GM23338 (cell line): Measurements from ENCODE around the gene S100A1. TPM values are rescaled to one million over a fixed set of nuclear protein-coding genes. Genes with fewer than 3 reads are reported as not detected.

Experiments
- ATAC-seq: fragments of 200-7000 bp; cut with Tn5 transposase; 3 replicates; pipeline ENCODE4 v1.9.1; 2020
- DNase-seq: peaks from one replicate; pipeline ENCODE4 v3.0.0-alpha.2; 2015; ENCODE audit warnings: low spot score
- H2AFZ ChIP-seq: fragments of 200-600 bp; sonication (generic); 2 replicates; pipeline ENCODE4 v1.8.0; 2016; ENCODE audit warnings: antibody characterized with exemption, mild to moderate bottlenecking, moderate library complexity
- H3F3A ChIP-seq: fragments of 200-600 bp; sonication (generic); replicated peaks from 2 replicates; pipeline ENCODE4 v1.8.0; 2017; ENCODE audit warnings: antibody characterized with exemption, mixed run types, low read depth
- H3K27ac ChIP-seq: fragments of 200-600 bp; sonication (generic); 2 replicates; pipeline ENCODE4 v1.6.1; 2016; ENCODE audit warnings: low read depth
- H3K27me3 ChIP-seq: fragments of 200-600 bp; sonication (generic); 2 replicates; pipeline ENCODE4 v1.8.0; 2016; ENCODE audit warnings: mild to moderate bottlenecking, mixed run types, moderate library complexity; ENCODE audit not compliant: insufficient read depth
- H3K36me3 ChIP-seq: fragments of 200-600 bp; sonication (generic); 2 replicates; pipeline ENCODE4 v1.8.0; 2016; ENCODE audit warnings: mild to moderate bottlenecking; ENCODE audit not compliant: insufficient read depth
- H3K4me1 ChIP-seq: fragments of 200-600 bp; sonication (generic); 2 replicates; pipeline ENCODE4 v1.8.0; 2016; ENCODE audit warnings: mild to moderate bottlenecking, moderate library complexity; ENCODE audit not compliant: insufficient read depth
- H3K4me2 ChIP-seq: fragments of 200-600 bp; sonication (generic); 2 replicates; pipeline ENCODE4 v1.7.1; 2017; ENCODE audit warnings: mixed run types
- H3K4me3 ChIP-seq: fragments of 200-600 bp; sonication (generic); 2 replicates; pipeline ENCODE4 v1.6.1; 2016; ENCODE audit warnings: mixed run types
- H3K79me2 ChIP-seq: fragments of 200-600 bp; sonication (generic); replicated peaks from 2 replicates; pipeline ENCODE4 v1.8.0; 2017; ENCODE audit warnings: mild to moderate bottlenecking; ENCODE audit not compliant: insufficient read depth
- H3K9me2 ChIP-seq: fragments of 200-600 bp; sonication (generic); 2 replicates; pipeline ENCODE4 v1.8.0; 2017; ENCODE audit not compliant: insufficient read depth
- H4K20me1 ChIP-seq: fragments of 200-600 bp; sonication (generic); replicated peaks from 2 replicates; pipeline ENCODE4 v1.8.0; 2017; ENCODE audit warnings: mild to moderate bottlenecking; ENCODE audit not compliant: insufficient read depth
- H3K27ac Mint-ChIP-seq: 2 replicates; pipeline ENCODE4 v1.8.0; 2020; ENCODE audit warnings: inconsistent platforms, mild to moderate bottlenecking, moderate library complexity, mixed read lengths
- H3K27me3 Mint-ChIP-seq: 3 replicates; pipeline ENCODE4 v1.8.0; 2022; ENCODE audit warnings: low read depth, mild to moderate bottlenecking, moderate library complexity, mixed read lengths, inconsistent platforms; ENCODE audit not compliant: insufficient read depth, poor library complexity
- H3K36me3 Mint-ChIP-seq: 3 replicates; pipeline ENCODE4 v1.8.0; 2021; ENCODE audit warnings: low read depth, mild to moderate bottlenecking, inconsistent platforms, moderate library complexity, mixed read lengths
- H3K4me1 Mint-ChIP-seq: 3 replicates; pipeline ENCODE4 v1.8.0; 2020; ENCODE audit warnings: mild to moderate bottlenecking, inconsistent platforms, mixed read lengths
- H3K4me3 Mint-ChIP-seq: 3 replicates; pipeline ENCODE4 v1.8.0; 2021; ENCODE audit warnings: moderate library complexity, mild to moderate bottlenecking, inconsistent platforms, mixed read lengths
- H3K9me3 Mint-ChIP-seq: 3 replicates; pipeline ENCODE4 v1.8.0; 2020; ENCODE audit warnings: moderate library complexity, mild to moderate bottlenecking, inconsistent platforms, mixed read lengths
- CREB1 ChIP-seq: fragments of 250-450 bp; sonication (Bioruptor Pico); IDR thresholded peaks from 2 replicates; pipeline ENCODE4 v1.5.0; 2020; ENCODE audit warnings: low read depth, mild to moderate bottlenecking, moderate library complexity
- CTCF ChIP-seq, 2 experiments: fragments of 200-600 bp in 1 of 2; sonication (generic) in 1 of 2; conservative IDR thresholded peaks; 2 replicates each; pipeline versions ENCODE4 v1.5.1 to v1.6.1; 2016 to 2017; ENCODE audit warnings: antibody characterized with exemption in 2 of 2, low read depth in 2 of 2, mild to moderate bottlenecking in 2 of 2, moderate library complexity in 1 of 2
- ETS1 ChIP-seq: IDR thresholded peaks from 2 replicates; pipeline ENCODE4 v1.6.1; 2016; ENCODE audit warnings: antibody characterized with exemption
- EZH2 ChIP-seq: fragments of 200-600 bp; sonication (generic); IDR thresholded peaks from one replicate; pipeline ENCODE4 v1.8.0; 2017; ENCODE audit warnings: antibody characterized with exemption, mild to moderate bottlenecking, low read depth; ENCODE audit not compliant: unreplicated experiment
- EZH2phosphoT487 ChIP-seq: fragments of 200-600 bp; sonication (generic); IDR thresholded peaks from one replicate; pipeline ENCODE4 v1.8.1; 2018; ENCODE audit warnings: antibody characterized with exemption; ENCODE audit not compliant: unreplicated experiment
- JUNB ChIP-seq: IDR thresholded peaks from one replicate; pipeline ENCODE4 v1.6.1; 2016; ENCODE audit warnings: antibody characterized with exemption; ENCODE audit not compliant: unreplicated experiment
- NANOG ChIP-seq: IDR thresholded peaks from 2 replicates; pipeline ENCODE4 v1.6.1; 2016; ENCODE audit warnings: antibody characterized with exemption, borderline replicate concordance
- POLR2AphosphoS5 ChIP-seq: IDR thresholded peaks from 2 replicates; pipeline ENCODE4 v1.6.1; 2016; ENCODE audit warnings: antibody characterized with exemption, low read depth
- REST ChIP-seq: IDR thresholded peaks from one replicate; pipeline ENCODE4 v1.6.1; 2018; ENCODE audit warnings: antibody characterized with exemption; ENCODE audit not compliant: unreplicated experiment
- STAT1 ChIP-seq: IDR thresholded peaks from one replicate; pipeline ENCODE4 v1.6.1; 2016; ENCODE audit warnings: antibody characterized with exemption; ENCODE audit not compliant: unreplicated experiment
- ZNF114 ChIP-seq: fragments of 250-450 bp; sonication (Bioruptor Pico); IDR thresholded peaks from 2 replicates; pipeline ENCODE4 v1.5.0; 2020; ENCODE audit warnings: mild to moderate bottlenecking, moderate library complexity
- ZNF331 ChIP-seq: fragments of 250-450 bp; sonication (Bioruptor Pico); IDR thresholded peaks from 2 replicates; pipeline ENCODE4 v1.5.0; 2020; ENCODE audit warnings: low read depth, mild to moderate bottlenecking, moderate library complexity
- ZNF462 ChIP-seq: fragments of 250-450 bp; sonication (Bioruptor Pico); IDR thresholded peaks from 2 replicates; pipeline ENCODE4 v1.5.0; 2020; ENCODE audit warnings: mild to moderate bottlenecking, moderate library complexity
- polyA plus RNA-seq: library from polyadenylated mRNA; unstranded; fragments of >200 nt; fragmentation: Nextera tagmentation; extraction: Ambion mirVana; gene quantifications from 2 replicates; pipeline ENCODE4 v1.2.1, GENCODE V29; 2016
- total RNA-seq: library from RNA; depleted of rRNA; stranded (reverse); fragments of >200 nt; shearing (Covaris generic); gene quantifications from 2 replicates; pipeline ENCODE4 v1.2.3, GENCODE V29; 2014

Gene S100A1
- total and polyA plus RNA-seq, 2 experiments from 2014 or later = 0.13 to 0.66 TPM

- Histone ChIP-seq H3K27me3 (no peaks in the 10 kb centered on the region), H3F3A (0 out of 2 replicates have a peak, but pooled peaks cover 9% of the 10 kb centered on the region), H3K4me1 (peaks cover 8% of the 10 kb centered on the region), H3K79me2 (peaks cover 13% of the 10 kb centered on the region), H3K4me2 (no peak overlapping the region), H3K27ac (peak overlapping the region; percentile 72; the same call in 1 of the 2 replicates), H3K9me2 (no peaks in the 10 kb centered on the region), H3K36me3 (no peaks in the 10 kb centered on the region), H3K4me3 (no peak overlapping the region), H2AFZ (no peak overlapping the region), H4K20me1 (peaks cover 5% of the 10 kb centered on the region; the same call in 1 of the 2 replicates)
- H3K4me3 Mint-ChIP-seq = no peak overlapping the region
- H3K4me1 Mint-ChIP-seq = peaks cover 7% of the 10 kb centered on the region
- H3K36me3 Mint-ChIP-seq = peaks cover 4% of the 10 kb centered on the region; the same call in 2 of the 3 replicates
- H3K27me3 Mint-ChIP-seq = peaks cover 7% of the 10 kb centered on the region
- H3K9me3 Mint-ChIP-seq = no peaks in the 10 kb centered on the region
- H3K27ac Mint-ChIP-seq = no peak overlapping the region
- ATAC-seq (no peak), DNase-seq (no peak)
- TF ChIP-seq EZH2phosphoT487 (no peak), EZH2 (no peak), JUNB (no peak), NANOG (no peak), ZNF462 (CRISPR knock-in tag) (no peak), REST (no peak), ETS1 (no peak), CTCF (conservative IDR thresholded peaks at IDR 0.05; ENCODE audit: low read depth in 2 of 2) (no peak), ZNF114 (CRISPR knock-in tag) (no peak), ZNF331 (CRISPR knock-in tag) (no peak), STAT1 (no peak), CREB1 (CRISPR knock-in tag) (no peak), POLR2AphosphoS5 (no peak)
Measured at GRCh38 chr1:153655333-153655732, 27.1 kb downstream of the S100A1 start.
